GM18870 (cell line): ENCODE data around the gene DDAH1.
"Not testable (repeated sequence)": the region's sequence is repeated elsewhere in the genome, so short reads cannot be mapped to it uniquely, and the experiment has no call there.

ENCODE experiments used
- ATAC-seq: cut with Tn5 transposase; IDR thresholded peaks from one replicate; pipeline ENCODE4 v1.9.1; 2021; ENCODE audit warnings: moderate library complexity; ENCODE audit not compliant: unreplicated experiment

Gene DDAH1

DNA sequence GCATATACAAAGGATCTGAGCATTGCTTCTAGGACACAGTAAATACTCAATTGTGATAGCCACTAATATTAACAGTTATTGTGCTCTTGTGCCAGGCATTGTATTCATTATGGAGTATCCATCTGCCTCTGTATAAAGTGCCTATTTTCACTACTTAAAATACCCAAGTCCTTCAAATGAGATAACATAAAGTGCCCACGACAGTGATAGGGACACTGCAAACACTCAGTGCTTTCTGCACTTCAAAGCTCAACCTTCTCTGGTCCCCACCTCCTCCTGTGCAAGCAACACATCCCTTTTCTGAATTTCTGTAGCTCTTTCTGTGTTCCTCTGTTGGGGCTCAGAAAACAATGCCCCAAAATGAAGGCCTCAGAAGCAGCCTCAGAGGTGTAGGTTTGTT lies 6.6 kb upstream of the DDAH1 start:
- ATAC-seq, result no peak

DNA sequence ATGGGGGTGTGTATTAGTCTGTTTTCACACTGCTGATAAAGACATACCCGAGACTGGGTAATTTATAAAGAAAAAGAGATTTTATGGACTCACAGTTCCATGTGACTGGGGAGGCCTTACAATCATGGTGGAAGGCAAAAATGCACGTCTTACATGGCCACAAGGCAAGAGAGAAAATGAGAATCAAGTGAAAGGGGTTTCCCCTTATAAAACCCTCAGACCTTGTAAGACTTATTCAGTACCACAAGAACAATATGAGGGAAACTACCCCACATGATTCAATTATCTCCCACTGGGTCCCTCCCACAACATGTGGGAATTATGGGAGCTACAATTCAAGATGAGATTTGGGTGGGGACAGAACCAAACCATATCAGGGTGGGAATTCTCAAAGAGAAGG lies 5.2 kb upstream of the DDAH1 start:
- ATAC-seq, result not testable (repeated sequence)

DNA sequence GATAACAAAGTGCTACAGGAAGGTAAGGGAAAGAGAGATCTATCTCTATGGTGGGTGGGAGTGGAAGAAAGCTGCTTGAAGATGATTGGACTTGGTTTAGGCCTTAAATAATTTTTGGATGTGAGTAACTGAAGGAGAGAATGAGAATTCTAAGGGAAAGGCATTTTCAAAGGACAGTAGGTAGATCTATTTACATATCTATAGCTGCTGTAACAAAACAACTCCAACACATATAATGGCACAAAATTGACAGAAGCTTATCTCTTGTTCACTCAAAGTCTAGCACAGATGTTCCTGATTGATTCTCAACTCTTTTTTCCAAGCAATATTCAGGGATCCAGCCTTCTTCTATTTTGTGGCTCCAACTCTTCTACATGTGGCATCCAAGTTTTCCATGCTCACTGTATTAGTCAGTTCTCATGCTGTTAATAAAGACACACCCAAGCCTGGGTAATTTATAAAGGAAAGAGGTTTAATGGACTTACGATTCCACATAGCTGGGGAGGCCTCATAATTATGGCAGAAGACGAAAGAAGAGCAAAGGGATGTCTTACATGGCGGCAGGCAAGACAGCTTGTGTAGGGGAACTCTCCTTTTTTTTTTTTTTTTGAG lies 3.1 kb upstream of the DDAH1 start:
- ATAC-seq, result no peak

DNA sequence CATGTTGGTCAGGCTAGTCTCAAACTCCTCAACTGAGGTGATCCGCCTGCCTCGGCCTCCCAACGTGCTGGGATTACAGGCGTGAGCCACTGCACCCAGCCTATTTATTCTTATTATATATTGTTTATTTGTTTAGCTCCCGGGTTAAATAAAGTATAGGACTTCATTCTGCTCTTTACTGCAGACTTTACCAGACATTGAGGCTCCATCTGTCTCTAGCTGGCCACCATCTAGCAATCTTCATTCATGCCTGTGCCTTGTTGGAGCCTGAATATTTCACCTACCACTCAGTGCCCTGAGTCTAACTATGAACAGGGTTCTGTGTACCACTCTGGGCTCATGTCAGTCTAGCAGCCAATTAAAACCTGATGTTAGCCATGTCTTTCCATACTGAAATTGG lies 2.1 kb upstream of the DDAH1 start:
- ATAC-seq, result no peak

DNA sequence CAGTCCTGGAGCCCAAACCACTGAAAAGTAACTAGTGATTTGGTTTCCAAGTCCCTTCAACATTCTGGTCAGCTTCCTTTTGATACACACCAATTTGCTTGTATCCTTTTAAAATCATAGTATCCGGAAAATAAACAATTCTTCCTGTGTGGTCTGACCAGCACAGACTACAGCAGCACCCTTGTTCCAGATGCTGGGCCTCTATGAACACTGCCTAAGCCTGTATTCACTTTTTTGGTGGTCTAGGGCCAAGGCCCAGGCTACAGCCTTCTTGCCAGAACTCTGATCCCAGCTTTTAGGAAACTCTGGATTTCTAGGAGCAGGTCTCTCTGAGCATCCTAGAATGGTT lies 801 bp upstream of the DDAH1 start:
- no peak for ATAC-seq

DNA sequence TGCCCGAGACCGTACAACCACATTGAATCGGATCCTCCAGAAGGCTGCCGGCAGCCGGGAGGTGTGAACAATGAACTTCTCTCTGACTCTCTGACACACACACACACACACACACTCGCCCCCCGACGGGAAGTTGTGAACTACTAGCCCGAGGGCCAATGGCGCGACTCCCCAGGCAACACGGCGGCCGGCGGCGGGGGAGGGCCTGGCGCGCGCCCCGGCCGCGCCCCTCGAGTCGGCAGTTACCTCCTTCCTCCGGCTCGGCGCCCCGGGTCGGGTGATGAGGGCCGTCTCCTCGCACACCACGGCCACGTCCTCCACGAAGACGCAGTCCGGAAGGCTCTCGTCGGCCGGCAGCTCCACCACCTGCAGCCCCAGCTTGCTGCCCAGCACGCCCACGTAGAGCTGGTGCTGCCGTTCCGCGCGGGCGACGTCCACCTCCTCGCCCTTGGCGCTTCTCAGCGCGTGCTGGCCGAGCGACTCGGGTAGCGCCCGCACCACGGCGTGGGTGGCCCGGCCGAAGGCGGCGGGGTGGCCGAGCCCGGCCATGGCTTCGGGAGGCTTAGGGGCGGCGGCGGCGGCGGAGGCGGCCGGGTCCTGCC lies 361 bp downstream of the DDAH1 start:
- no peak for ATAC-seq

DNA sequence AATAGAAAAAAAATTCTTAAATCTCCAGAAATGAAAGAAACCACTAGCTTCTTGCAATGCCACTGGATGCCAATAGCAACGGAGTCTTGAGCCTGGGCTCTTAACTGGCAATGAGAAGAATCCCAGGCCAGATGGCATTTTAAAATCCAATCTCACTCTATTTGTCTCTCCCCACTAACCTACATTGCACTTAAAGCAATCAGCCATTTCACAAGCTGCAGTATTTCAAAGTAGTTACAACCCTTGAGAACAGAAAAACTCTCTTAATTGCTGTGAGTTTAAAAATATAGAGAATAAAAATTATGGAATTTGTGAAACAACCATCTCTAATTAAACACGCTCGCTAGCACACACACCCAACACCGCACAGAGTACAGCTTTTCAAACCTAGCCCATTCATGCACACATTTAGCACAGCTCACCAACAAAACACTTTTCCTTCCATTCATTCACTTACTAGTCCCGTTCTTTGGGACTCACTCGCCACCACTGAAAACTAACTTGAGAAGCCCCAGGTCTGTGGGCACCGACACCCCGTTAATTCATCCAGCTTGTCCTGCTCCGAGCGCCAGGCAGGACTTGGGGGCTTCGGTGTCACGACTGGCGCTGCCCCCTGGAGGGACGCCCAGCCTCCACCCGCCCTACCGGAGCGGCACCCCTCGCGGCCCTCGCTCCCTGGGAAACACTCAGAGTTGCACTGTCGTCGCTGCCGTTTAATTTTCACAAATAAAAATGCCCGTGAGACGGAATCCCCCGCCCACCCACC lies 1.0 kb downstream of the DDAH1 start:
- no peak for ATAC-seq

DNA sequence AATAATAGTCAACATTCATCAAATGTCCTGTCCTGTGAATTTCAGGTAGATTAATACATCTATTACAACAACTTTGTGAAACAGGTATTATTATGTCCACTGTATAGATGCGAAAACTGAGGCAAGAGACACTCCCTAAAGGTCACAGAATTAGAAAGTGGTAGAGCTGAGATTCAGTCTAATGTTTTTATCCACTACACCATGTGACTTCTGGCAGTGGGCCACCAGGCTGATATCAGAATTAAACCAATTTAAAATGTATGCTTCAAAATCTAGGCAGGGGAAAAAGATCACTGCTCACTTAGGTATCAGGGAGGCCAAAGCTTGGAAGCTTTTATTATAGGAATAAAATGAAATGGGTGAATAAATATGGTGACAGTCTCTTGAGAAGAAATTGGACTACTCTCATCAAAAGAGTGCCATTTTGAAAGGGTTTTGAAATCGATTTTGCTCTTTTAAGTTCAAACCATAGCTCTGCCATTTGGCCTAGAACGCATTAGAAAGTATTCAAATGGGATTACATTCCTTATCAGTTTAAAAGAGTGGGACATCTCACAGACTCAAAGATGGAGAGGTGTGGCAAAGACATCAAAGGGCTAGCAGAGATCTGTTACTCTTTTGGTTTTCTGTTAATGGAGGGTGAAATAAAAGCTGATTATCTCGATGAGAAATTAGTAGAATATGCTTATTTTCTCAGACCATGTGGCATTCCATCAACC lies 1.9 kb downstream of the DDAH1 start:
- no peak for ATAC-seq

DNA sequence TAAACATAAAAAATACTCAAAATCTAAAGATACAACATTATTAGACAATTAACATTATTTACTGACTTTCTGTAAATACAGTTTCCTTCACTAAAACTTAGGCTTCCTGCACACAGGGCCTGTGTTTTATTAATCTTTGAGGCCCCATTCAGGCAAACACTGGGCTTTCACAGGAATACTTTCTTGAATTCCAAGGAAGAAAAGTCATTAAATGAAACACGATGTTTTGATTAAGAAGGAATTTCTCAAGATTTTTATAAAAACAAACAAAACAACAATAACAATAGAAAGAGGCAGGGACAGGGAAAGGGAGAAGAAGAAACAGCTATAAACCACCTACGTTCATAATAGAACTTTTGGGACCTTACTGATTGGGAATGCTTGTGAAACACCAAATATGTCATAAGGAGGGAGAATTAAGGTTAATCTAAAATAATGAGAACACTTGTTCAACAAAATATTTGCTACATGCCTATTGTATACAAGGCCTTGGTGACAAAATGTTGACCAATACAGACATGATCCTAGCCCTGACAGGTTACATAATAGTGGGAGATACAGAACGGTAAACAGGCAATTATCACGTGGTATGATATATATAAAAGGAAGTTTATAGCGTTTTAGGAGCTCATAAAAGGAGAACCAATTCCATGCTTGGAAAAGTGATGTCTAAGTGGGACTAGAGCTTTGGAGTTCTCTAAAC lies 3.6 kb downstream of the DDAH1 start:
- ATAC-seq, result no peak

DNA sequence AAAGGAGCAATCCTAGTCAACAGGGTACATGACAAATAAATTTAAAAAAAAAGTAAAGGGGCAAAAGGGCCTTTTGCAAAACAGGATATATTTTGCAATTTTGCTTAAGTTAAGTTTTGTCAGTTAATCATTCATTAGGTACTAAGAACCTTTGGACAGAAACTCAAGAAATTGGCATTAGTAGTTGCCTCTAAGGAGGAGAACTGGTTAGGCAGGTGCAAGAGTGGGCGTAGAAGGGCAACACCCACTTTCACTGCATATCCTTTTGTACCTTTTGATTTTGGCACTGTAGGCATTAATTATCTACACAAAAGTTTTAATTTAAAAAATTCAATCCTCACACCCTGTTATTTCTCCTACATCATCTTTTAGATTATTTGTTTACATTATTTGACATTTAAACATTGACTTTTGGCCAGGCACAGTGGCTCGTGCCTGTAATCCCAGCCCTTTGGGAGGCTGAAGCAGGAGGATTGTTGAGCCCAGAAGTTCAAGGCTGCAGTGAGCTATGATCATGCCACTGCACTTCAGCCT lies 4.3 kb downstream of the DDAH1 start:
- ATAC-seq, result no peak

DNA sequence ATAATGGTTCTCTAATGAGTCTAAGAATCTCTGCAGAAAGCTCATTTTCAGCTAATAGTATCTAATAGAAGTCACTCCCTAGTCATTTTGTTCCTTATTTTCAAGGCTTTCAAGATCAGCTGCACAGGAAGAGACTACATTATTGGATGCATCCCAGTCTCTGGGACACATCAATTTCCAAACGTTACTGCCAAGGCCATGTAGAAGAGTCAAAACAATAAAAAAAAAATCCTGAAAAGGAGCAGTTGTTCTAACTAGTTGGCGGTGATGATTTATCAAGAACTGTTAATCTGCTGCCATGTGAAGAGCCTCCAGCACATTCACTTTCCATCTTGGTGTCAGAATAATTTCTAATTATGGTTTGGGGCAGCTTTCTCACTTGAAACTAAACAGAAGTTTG lies 5.7 kb downstream of the DDAH1 start:
- no peak for ATAC-seq

DNA sequence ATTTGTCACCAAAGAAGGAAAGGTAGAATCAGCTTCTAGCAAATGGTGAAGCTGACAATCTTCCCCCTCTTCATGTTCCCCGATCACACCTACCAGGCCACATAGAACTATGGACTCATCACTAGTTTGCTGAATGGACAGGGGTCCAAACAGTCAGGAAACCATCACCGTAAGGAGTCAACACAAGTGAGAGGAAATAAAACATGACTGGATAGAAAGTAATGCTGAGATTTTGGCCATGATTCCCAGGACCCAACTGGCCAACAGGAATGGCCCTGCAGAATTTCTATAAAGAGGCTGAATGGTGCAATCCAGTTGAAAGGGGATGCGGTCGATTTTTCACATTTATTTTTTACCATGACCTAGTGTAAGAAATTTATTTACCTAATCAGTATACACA lies 10.7 kb downstream of the DDAH1 start:
- no peak for ATAC-seq

DNA sequence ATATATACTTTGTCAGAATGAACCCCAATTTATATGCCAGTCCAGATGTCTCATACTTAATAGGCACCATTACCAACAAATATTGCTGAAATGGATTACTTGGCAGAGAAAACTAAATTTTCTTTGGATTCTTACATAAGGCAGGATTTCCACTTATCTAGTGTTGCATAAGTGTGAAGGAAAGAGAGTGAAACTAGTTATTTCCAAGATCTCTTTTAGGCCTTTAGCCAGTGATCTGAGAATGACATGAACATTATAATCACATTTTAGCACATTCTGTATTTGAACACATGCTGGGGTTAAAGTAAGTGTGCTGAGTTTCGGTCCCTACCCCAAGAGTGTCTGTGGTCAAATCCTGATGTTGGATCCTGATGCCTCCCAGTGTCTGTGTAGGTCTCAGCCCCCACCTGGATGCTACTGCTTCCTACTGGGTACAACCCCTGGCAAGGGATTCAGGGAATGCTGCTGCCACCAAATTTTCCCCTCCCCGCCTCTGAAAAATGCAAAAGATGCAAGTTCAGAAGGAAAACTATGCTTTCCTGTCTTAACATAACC lies 11.2 kb downstream of the DDAH1 start:
- no peak for ATAC-seq

DNA sequence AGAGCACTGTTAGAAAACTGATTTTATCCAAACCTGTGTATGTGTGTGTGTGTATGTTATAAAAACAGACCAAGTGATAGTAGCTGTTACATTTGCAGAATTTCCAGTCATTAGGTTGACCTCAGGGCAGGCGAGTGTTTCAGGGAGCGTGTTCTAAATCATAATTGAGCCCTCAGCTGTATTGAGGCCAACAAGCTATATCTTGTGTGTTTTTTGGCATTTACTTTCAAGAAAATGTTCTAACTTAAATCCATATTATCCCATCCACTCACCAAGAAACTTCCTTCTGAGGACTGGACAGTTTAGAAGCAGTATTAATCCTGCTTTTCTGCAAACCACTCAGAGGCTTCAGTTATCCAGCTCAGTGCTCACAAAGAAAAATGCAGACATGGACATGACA lies 12.0 kb downstream of the DDAH1 start:
- ATAC-seq, result no peak

DNA sequence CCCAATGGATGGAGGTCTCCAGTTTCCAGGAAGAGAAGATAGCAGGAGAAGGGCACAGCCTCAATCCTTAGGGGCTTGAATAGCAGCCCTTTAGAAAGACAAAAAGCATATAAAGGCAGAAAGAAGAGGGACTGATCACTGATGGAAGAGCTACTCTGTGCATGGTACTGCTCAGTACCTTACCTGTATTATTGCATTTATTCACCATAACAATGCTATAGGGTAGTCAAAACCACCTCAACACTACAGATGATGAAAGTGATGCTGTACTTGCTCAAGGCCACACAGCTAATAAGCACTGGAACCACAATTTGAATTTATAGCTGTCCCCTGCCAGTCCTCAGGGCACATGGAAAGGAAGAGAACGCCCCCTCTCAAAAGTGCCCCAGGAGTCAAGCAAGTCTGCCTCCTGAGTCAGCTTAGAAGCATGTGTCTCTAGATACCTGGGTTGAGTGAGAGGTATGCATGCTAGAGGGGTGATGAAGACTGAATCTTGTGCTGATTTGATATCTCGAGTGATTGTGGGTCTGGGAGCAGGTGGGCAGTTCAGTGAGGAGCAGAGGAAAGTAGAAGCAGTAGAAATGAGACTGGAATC lies 13.6 kb downstream of the DDAH1 start:
- no peak for ATAC-seq

DNA sequence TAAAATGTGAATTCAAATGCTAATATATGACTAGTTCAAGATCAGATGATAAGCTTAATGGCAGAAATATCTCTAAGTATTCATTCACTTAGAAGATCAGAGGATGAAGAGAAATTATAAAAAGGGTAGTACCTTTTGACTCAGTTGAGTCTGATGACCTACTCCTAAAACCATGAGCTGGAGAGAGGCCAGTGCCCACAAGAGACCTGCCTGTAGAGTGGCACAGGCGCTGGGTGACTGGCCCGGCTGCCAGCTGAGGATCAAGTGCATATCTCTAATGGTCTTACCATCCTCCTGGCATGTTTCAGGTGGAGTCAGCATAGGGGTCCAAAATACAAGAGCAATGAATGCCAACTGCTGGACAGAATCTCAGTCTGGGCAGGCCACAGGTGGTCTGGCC lies 14.1 kb downstream of the DDAH1 start:
- no peak for ATAC-seq

DNA sequence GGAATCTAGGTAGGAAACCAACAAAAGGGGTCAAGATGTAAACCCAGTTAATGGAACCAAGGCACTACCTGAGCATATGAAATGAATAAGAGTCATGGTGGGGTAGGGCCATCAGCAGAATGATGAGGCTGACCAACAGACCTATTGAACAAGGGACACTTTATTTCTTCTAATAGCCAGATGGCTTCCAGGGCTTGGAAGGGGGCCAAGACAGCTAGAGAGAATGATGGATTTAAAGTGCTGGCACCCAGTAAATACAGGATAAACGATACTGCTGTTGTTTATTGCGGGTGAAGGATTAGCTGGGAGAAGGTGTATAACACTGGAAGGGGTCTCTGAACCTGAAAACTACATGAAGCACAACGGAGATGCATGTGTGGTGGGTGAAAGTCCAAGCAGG lies 15.6 kb downstream of the DDAH1 start:
- ATAC-seq, result no peak

DNA sequence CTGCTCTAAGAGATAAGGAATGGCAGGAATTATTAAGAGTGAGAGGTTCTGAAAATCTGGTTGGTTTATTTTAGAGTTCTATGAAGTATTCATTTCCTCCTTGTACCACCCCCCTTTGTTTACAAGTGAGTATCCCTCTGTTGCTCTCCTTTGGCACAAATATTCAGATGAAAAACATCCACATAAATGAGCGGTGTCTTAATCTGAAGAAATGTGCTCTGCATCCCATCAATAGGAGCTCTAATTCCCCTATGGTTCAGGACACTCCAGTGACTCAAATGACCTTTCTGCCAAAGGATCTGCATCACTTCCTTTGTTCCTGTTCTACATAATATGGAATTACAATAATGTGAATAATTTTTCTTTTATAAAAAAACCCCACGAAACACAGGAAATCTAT lies 16.6 kb downstream of the DDAH1 start:
- no peak for ATAC-seq

DNA sequence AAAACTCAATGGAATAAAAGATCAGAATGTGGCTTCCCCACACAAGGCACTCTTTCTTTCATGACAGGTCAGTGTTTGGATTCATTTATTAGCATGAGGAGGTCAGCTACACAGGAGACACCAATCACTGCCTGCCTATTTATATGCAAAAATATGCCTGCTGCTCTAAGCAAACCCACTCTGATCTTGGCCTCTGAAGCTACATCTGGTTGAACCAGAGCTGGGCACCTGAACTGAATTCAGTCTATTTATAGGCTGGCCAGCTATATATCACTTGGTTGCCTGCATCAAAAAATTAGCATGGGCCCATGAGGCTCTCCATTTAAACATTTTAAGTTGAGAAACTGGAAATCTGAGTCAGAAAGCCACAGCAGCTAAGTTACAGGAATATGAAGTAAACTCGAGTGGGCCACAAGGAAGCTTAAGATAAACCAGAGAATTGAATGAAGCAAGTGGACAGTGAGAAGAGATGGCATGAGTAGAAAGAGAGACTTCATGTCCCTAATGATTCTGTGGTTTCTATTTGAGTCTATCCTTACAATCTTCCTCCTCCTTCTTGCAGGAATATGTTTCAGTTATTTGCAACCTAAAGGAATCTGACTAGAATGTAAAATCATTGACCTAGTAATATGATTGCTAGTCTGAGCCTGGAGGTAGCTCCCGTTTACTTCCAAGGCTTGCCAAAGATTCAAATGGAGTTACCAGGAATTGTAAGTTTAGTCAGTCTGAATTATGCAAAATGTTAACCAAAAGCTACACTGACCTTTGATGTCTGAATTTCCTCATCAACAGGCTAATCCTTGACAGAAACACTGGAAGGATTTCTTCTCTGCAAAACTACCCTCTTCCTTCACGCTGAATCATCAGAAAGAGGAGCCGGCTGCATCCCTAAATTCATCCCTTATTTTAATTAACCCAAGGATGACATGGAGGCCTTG lies 17.7 kb downstream of the DDAH1 start:
- no peak for ATAC-seq
